GM12873 (cell line): ENCODE data around the gene FATE1.
A peak's percentile ranks its signal among the peaks of the same experiment; 100 is the strongest.

Source experiments
- CTCF ChIP-seq: IDR thresholded peaks from 2 replicates; pipeline ENCODE4 v1.5.1; 2012; ENCODE audit warnings: low read depth, mild to moderate bottlenecking, moderate library complexity, low read length, control low read depth; ENCODE audit not compliant: insufficient read depth; ENCODE audit errors: missing control alignments

Gene FATE1

GRCh38 chrX:151722241-151722846, 6.5 kb downstream of the FATE1 start:
- TF ChIP-seq CTCF = peak; percentile 48

- TF ChIP-seq CTCF = no peak
Measured at GRCh38 chrX:151723156-151723760, 7.4 kb downstream of the FATE1 start.

- no peak for TF ChIP-seq CTCF
Measured at GRCh38 chrX:151724563-151725337, 8.9 kb downstream of the FATE1 start.

GRCh38 chrX:151725338-151725614, 9.4 kb downstream of the FATE1 start:
- no peak for TF ChIP-seq CTCF

- no peak for TF ChIP-seq CTCF
Measured at GRCh38 chrX:151726751-151727150, 10.9 kb downstream of the FATE1 start.

- TF ChIP-seq CTCF = no peak
Measured at GRCh38 chrX:151727346-151727745, 11.5 kb downstream of the FATE1 start.

- TF ChIP-seq CTCF = no peak
Measured at GRCh38 chrX:151729056-151729725, 13.4 kb downstream of the FATE1 start.
